ENCODE data around the gene SPART. TPM values are rescaled to one million over a fixed set of nuclear protein-coding genes. Genes with fewer than 3 reads are reported as not detected.

SPART gene
- polyA plus RNA-seq (2012; ENCODE audit: missing spikeins): 7.0 TPM

- FAIRE-seq (peak; percentile 64), DNase-seq (ENCODE audit: insufficient read length) (peak; percentile 54)
- no peak for TF ChIP-seq POLR2AphosphoS5 (IDR thresholded peaks at IDR 0.05; ENCODE audit: low read depth, low read length)
- no peak for TF ChIP-seq TAF1 (IDR thresholded peaks at IDR 0.05; ENCODE audit: borderline replicate concordance, low read depth, low read length)
- no peak for TF ChIP-seq POLR2A (IDR thresholded peaks at IDR 0.05; ENCODE audit: low read depth, low read length)
Measured at GRCh38 chr13:36346222-36347083, at the start of gene SPART. SPART (minus strand) TSS chr13:36346394; CDS start chr13:36335830, 10,564 bp downstream.

- no peak for DNase-seq (ENCODE audit: insufficient read length)
- no peak for TF ChIP-seq TAF1 (IDR thresholded peaks at IDR 0.05; ENCODE audit: borderline replicate concordance, low read depth, low read length)
- no peak for TF ChIP-seq POLR2AphosphoS5 (IDR thresholded peaks at IDR 0.05; ENCODE audit: low read depth, low read length)
- TF ChIP-seq POLR2A (IDR thresholded peaks at IDR 0.05; ENCODE audit: low read depth, low read length): no peak
- no peak for FAIRE-seq
Measured at GRCh38 chr13:36395280-36395679, 49.1 kb upstream of the SPART start.

- FAIRE-seq (no peak), DNase-seq (ENCODE audit: insufficient read length) (no peak)
- TF ChIP-seq TAF1 (IDR thresholded peaks at IDR 0.05; ENCODE audit: borderline replicate concordance, low read depth, low read length): no peak
- TF ChIP-seq POLR2AphosphoS5 (IDR thresholded peaks at IDR 0.05; ENCODE audit: low read depth, low read length): no peak
Measured at GRCh38 chr13:36385489-36385888, 39.3 kb upstream of the SPART start.

- no peak for FAIRE-seq
- DNase-seq (ENCODE audit: insufficient read length): no peak
- TF ChIP-seq POLR2A (IDR thresholded peaks at IDR 0.05; ENCODE audit: low read depth, low read length) (no peak), TAF1 (IDR thresholded peaks at IDR 0.05; ENCODE audit: borderline replicate concordance, low read depth, low read length) (no peak), POLR2AphosphoS5 (IDR thresholded peaks at IDR 0.05; ENCODE audit: low read depth, low read length) (no peak)
Measured at GRCh38 chr13:36382030-36382429, 35.8 kb upstream of the SPART start.

GRCh38 chr13:36377826-36378468 is 31.8 kb upstream of the SPART start:
- DNase-seq (ENCODE audit: insufficient read length): no peak
- no peak for TF ChIP-seq POLR2AphosphoS5 (IDR thresholded peaks at IDR 0.05; ENCODE audit: low read depth, low read length)
- no peak for TF ChIP-seq TAF1 (IDR thresholded peaks at IDR 0.05; ENCODE audit: borderline replicate concordance, low read depth, low read length)
- TF ChIP-seq POLR2A (IDR thresholded peaks at IDR 0.05; ENCODE audit: low read depth, low read length): no peak
- no peak for FAIRE-seq

- DNase-seq (ENCODE audit: insufficient read length) (no peak), FAIRE-seq (no peak)
- TF ChIP-seq POLR2A (IDR thresholded peaks at IDR 0.05; ENCODE audit: low read depth, low read length) (no peak), TAF1 (IDR thresholded peaks at IDR 0.05; ENCODE audit: borderline replicate concordance, low read depth, low read length) (no peak), POLR2AphosphoS5 (IDR thresholded peaks at IDR 0.05; ENCODE audit: low read depth, low read length) (no peak)
Measured at GRCh38 chr13:36374063-36374462, 27.9 kb upstream of the SPART start.

- TF ChIP-seq POLR2A (IDR thresholded peaks at IDR 0.05; ENCODE audit: low read depth, low read length): no peak
- no peak for TF ChIP-seq TAF1 (IDR thresholded peaks at IDR 0.05; ENCODE audit: borderline replicate concordance, low read depth, low read length)
- no peak for TF ChIP-seq POLR2AphosphoS5 (IDR thresholded peaks at IDR 0.05; ENCODE audit: low read depth, low read length)
- FAIRE-seq (no peak), DNase-seq (ENCODE audit: insufficient read length) (no peak)
Measured at GRCh38 chr13:36371185-36371584, 25.0 kb upstream of the SPART start.

GRCh38 chr13:36370108-36370429 is 23.9 kb upstream of the SPART start:
- FAIRE-seq (no peak), DNase-seq (ENCODE audit: insufficient read length) (no peak)
- TF ChIP-seq POLR2A (IDR thresholded peaks at IDR 0.05; ENCODE audit: low read depth, low read length): no peak
- TF ChIP-seq POLR2AphosphoS5 (IDR thresholded peaks at IDR 0.05; ENCODE audit: low read depth, low read length): no peak
- no peak for TF ChIP-seq TAF1 (IDR thresholded peaks at IDR 0.05; ENCODE audit: borderline replicate concordance, low read depth, low read length)

GRCh38 chr13:36369268-36370107 is 23.3 kb upstream of the SPART start:
- FAIRE-seq: no peak
- no peak for TF ChIP-seq POLR2AphosphoS5 (IDR thresholded peaks at IDR 0.05; ENCODE audit: low read depth, low read length)
- TF ChIP-seq TAF1 (IDR thresholded peaks at IDR 0.05; ENCODE audit: borderline replicate concordance, low read depth, low read length): no peak
- TF ChIP-seq POLR2A (IDR thresholded peaks at IDR 0.05; ENCODE audit: low read depth, low read length): no peak
- DNase-seq (ENCODE audit: insufficient read length): no peak

- DNase-seq (ENCODE audit: insufficient read length): no peak
- no peak for TF ChIP-seq POLR2A (IDR thresholded peaks at IDR 0.05; ENCODE audit: low read depth, low read length)
- no peak for TF ChIP-seq TAF1 (IDR thresholded peaks at IDR 0.05; ENCODE audit: borderline replicate concordance, low read depth, low read length)
- TF ChIP-seq POLR2AphosphoS5 (IDR thresholded peaks at IDR 0.05; ENCODE audit: low read depth, low read length): no peak
- no peak for FAIRE-seq
Measured at GRCh38 chr13:36366031-36366430, 19.8 kb upstream of the SPART start.

- DNase-seq (ENCODE audit: insufficient read length): no peak
- no peak for TF ChIP-seq TAF1 (IDR thresholded peaks at IDR 0.05; ENCODE audit: borderline replicate concordance, low read depth, low read length)
- no peak for TF ChIP-seq POLR2A (IDR thresholded peaks at IDR 0.05; ENCODE audit: low read depth, low read length)
- TF ChIP-seq POLR2AphosphoS5 (IDR thresholded peaks at IDR 0.05; ENCODE audit: low read depth, low read length): no peak
- FAIRE-seq: no peak
Measured at GRCh38 chr13:36363366-36363863, 17.2 kb upstream of the SPART start.

Measured in GM12892 (cell line).